GM18498 (cell line): Measurements from ENCODE around the gene ARFGEF3.
"Not testable (repeated sequence)": the region's sequence is repeated elsewhere in the genome, so short reads cannot be mapped to it uniquely, and the experiment has no call there.

Source experiments
- ATAC-seq: cut with Tn5 transposase; IDR thresholded peaks from one replicate; pipeline ENCODE4 v1.9.1; 2021; ENCODE audit warnings: mild to moderate bottlenecking, moderate library complexity; ENCODE audit not compliant: unreplicated experiment

Gene ARFGEF3

GRCh38 chr6:138161338-138162110, at the start of gene ARFGEF3:
Gene ARFGEF3 (plus strand): TSS chr6:138161939. CDS start chr6:138162087, 148 bp downstream.
- peak; percentile 86 for ATAC-seq

- no peak for ATAC-seq
Observed at GRCh38 chr6:138113588-138114210, 48.0 kb upstream of the ARFGEF3 start.

- no peak for ATAC-seq
Observed at GRCh38 chr6:138115201-138115600, 46.5 kb upstream of the ARFGEF3 start.

GRCh38 chr6:138115877-138116660, 45.7 kb upstream of the ARFGEF3 start:
- ATAC-seq, result peak; percentile 79

GRCh38 chr6:138116661-138116999, 45.1 kb upstream of the ARFGEF3 start:
- ATAC-seq, result no peak

GRCh38 chr6:138117376-138117914, 44.3 kb upstream of the ARFGEF3 start:
- ATAC-seq, result no peak

- not testable (repeated sequence) for ATAC-seq
Observed at GRCh38 chr6:138119229-138119628, 42.5 kb upstream of the ARFGEF3 start.

- ATAC-seq, result no peak
Observed at GRCh38 chr6:138119976-138120375, 41.8 kb upstream of the ARFGEF3 start.

GRCh38 chr6:138124096-138124495, 37.6 kb upstream of the ARFGEF3 start:
- ATAC-seq, result no peak

- no peak for ATAC-seq
Observed at GRCh38 chr6:138128096-138128495, 33.6 kb upstream of the ARFGEF3 start.

GRCh38 chr6:138129190-138129589, 32.5 kb upstream of the ARFGEF3 start:
- ATAC-seq, result no peak

- ATAC-seq, result no peak
Observed at GRCh38 chr6:138142806-138143205, 18.9 kb upstream of the ARFGEF3 start.

- ATAC-seq, result peak; percentile 74
Observed at GRCh38 chr6:138145402-138145801, 16.3 kb upstream of the ARFGEF3 start.

GRCh38 chr6:138146544-138146943, 15.2 kb upstream of the ARFGEF3 start:
- ATAC-seq, result no peak

GRCh38 chr6:138155443-138155842, 6.3 kb upstream of the ARFGEF3 start:
- ATAC-seq, result no peak

GRCh38 chr6:138157986-138158638, 3.6 kb upstream of the ARFGEF3 start:
- no peak for ATAC-seq

- no peak for ATAC-seq
Observed at GRCh38 chr6:138159246-138159645, 2.5 kb upstream of the ARFGEF3 start.

- ATAC-seq, result no peak
Observed at GRCh38 chr6:138160329-138161087, 1.2 kb upstream of the ARFGEF3 start.

- no peak for ATAC-seq
Observed at GRCh38 chr6:138161088-138161337, 726 bp upstream of the ARFGEF3 start.

GRCh38 chr6:138162111-138162954, 594 bp downstream of the ARFGEF3 start:
- ATAC-seq, result peak; percentile 37
